Subcutaneous abdominal adipose tissue (tissue), 5 donors: ENCODE data around the gene HVCN1.

Experiments
- H3K27ac ChIP-seq: one replicate; pipeline ENCODE4 v1.7.0; 2013; ENCODE audit warnings: low read depth, mild to moderate bottlenecking, inconsistent platforms, low read length, moderate library complexity
- H3K27me3 ChIP-seq, 5 donors: one replicate each; pipeline ENCODE4 v1.7.0; 2013; ENCODE audit warnings: low read length in 5 of 5, inconsistent platforms in 1 of 5; ENCODE audit not compliant: control insufficient read depth in 5 of 5, insufficient read depth in 4 of 5
- H3K36me3 ChIP-seq, 5 donors: one replicate each; pipeline ENCODE4 v1.7.0; 2013; ENCODE audit warnings: low read length in 5 of 5; ENCODE audit not compliant: control insufficient read depth in 5 of 5, insufficient read depth in 5 of 5
- H3K4me1 ChIP-seq, 5 donors: one replicate each; pipeline ENCODE4 v1.7.0; 2013; ENCODE audit warnings: low read length in 5 of 5, mild to moderate bottlenecking in 3 of 5, moderate library complexity in 1 of 5; ENCODE audit not compliant: control insufficient read depth in 5 of 5, insufficient read depth in 5 of 5
- H3K4me3 ChIP-seq, 5 donors: one replicate each; pipeline ENCODE4 v1.7.0; 2013; ENCODE audit warnings: low read length in 5 of 5, low read depth in 1 of 5
- H3K9ac ChIP-seq, 5 donors: one replicate each; pipeline ENCODE4 v1.7.0; 2013; ENCODE audit warnings: low read length in 5 of 5, mild to moderate bottlenecking in 4 of 5, moderate library complexity in 3 of 5
- H3K9me3 ChIP-seq, 5 donors: one replicate each; pipeline ENCODE4 v1.7.0; 2013; ENCODE audit warnings: low read length in 5 of 5; ENCODE audit not compliant: control insufficient read depth in 5 of 5
- donor health status: healthy.
- donor health status: healthy.
- donor health status: healthy.
- donor health status: healthy.
- donor health status: healthy.

HVCN1 gene

GRCh38 chr12:110636516-110636915, 52.4 kb downstream of the HVCN1 start:
- Histone ChIP-seq H3K9me3 (no peaks in the 10 kb centered on the region), H3K27ac (no peak overlapping the region), H3K4me1 (no peaks in the 10 kb centered on the region), H3K9ac (no peak overlapping the region), H3K4me3 (no peak overlapping the region), H3K36me3 (peaks cover 3 to 31% (median 7%) of the 10 kb centered on the region in 5 donors), H3K27me3 (no peaks in the 10 kb centered on the region)

GRCh38 chr12:110635055-110635454, 53.9 kb downstream of the HVCN1 start:
- no peaks in the 10 kb centered on the region for H3K4me1 ChIP-seq
- H3K27ac ChIP-seq: no peak overlapping the region
- H3K4me3 ChIP-seq: no peak overlapping the region
- H3K9ac ChIP-seq: no peak overlapping the region
- H3K9me3 ChIP-seq: no peaks in the 10 kb centered on the region
- H3K27me3 ChIP-seq: no peaks in the 10 kb centered on the region
- H3K36me3 ChIP-seq: peaks cover 3 to 22% (median 6%) of the 10 kb centered on the region in 5 donors

DNA sequence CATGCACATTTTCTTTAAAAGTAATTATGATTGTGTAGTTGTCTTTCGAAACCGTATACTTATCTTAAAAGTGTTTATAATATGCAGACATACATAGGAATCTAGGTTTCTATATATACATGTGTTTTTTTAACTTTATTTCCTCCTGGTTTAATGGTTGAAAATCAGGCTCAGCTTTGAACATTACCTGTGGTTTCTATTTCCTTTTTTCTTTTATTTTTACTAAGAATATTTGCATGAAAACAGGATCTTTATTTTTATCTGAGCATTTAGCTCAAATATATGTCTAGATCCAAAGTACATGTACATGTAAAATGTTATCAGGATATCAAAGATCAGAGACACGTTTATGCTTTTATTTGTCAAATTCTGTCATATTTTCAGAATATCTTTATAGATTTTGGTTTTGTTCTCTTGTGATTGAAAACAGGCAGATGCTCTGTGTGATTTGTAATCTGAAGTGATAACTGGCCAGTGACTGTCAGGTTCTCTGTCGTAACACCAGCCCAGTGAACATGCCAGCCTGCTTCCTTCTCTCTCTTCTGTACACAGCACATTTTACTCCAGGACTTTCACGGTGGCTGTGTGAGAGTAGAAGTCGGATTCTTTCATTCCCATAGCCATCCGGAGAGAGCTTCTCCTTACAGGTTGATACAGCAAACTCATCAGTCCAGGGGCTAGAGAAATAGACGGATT, 61.3 kb downstream of the HVCN1 start:
- peak overlapping the region in 1 of 5 donors; percentile 53 for H3K9ac ChIP-seq
- no peak overlapping the region for H3K27ac ChIP-seq
- no peak overlapping the region for H3K4me3 ChIP-seq
- H3K4me1 ChIP-seq: no peaks in the 10 kb centered on the region
- peaks cover 2 to 27% (median 6%) of the 10 kb centered on the region in 5 donors for H3K36me3 ChIP-seq
- H3K9me3 ChIP-seq: no peaks in the 10 kb centered on the region
- no peaks in the 10 kb centered on the region for H3K27me3 ChIP-seq

DNA sequence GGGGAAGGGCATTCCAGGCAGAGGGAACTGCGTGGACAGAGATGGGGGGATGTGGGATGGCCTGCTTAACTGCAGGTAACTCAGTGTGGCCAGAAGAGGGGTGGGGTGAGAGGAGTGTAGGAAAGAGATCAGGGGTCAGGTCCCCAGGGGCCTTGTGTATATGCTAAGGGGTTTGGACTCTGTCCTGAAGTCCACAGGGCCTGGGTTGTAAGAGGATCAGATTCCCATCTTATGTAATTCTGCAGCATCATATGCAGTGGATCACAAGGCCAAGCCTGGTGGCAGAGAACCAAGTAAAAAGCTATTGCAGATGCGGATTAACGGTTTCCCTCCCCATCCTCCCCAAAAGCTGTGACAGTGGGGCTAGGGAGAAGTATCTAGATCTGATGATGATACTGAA, 66.3 kb downstream of the HVCN1 start:
- no peaks in the 10 kb centered on the region for H3K4me1 ChIP-seq
- no peak overlapping the region for H3K4me3 ChIP-seq
- H3K27me3 ChIP-seq: no peaks in the 10 kb centered on the region
- H3K27ac ChIP-seq: no peak overlapping the region
- H3K36me3 ChIP-seq: peaks cover 0 to 14% (median 0%) of the 10 kb centered on the region in 5 donors
- H3K9ac ChIP-seq: no peak overlapping the region
- no peaks in the 10 kb centered on the region for H3K9me3 ChIP-seq

DNA sequence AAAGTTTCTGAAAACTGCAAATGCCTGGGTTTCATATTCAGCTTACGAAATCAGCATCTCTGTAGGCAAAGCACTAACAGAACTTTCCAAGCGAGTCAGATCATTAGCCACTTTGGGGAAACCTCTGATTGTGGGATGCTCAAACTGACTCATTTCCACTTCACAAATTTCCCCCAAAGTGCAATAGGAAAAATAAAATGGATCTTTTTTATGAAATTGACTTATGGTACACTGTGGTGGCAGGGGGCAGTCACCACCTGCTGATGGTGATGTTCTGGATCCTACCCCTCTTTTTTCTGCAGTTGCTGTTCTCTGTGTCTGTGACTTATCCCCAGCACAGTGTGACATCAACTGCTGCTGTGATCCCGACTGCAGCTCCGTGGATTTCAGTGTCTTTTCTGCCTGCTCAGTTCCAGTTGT, 69.4 kb downstream of the HVCN1 start:
- Histone ChIP-seq H3K4me1 (peaks cover 0 to 6% (median 3%) of the 10 kb centered on the region in 5 donors), H3K36me3 (peaks cover 0 to 15% (median 3%) of the 10 kb centered on the region in 5 donors), H3K9ac (no peak overlapping the region), H3K27me3 (no peaks in the 10 kb centered on the region), H3K9me3 (no peaks in the 10 kb centered on the region), H3K27ac (no peak overlapping the region), H3K4me3 (no peak overlapping the region)

GRCh38 chr12:110616471-110617115, 72.3 kb downstream of the HVCN1 start:
- H3K36me3 ChIP-seq: peaks cover 0 to 5% (median 3%) of the 10 kb centered on the region in 5 donors
- H3K27ac ChIP-seq: no peak overlapping the region
- H3K4me3 ChIP-seq: no peak overlapping the region
- H3K4me1 ChIP-seq: peaks cover 0 to 14% (median 11%) of the 10 kb centered on the region in 5 donors
- no peak overlapping the region for H3K9ac ChIP-seq
- H3K27me3 ChIP-seq: no peaks in the 10 kb centered on the region
- H3K9me3 ChIP-seq: no peaks in the 10 kb centered on the region

- Histone ChIP-seq H3K27ac (no peak overlapping the region), H3K4me1 (peaks cover 0 to 14% (median 11%) of the 10 kb centered on the region in 5 donors), H3K27me3 (no peaks in the 10 kb centered on the region), H3K36me3 (peaks cover 0 to 5% (median 3%) of the 10 kb centered on the region in 5 donors), H3K9me3 (no peaks in the 10 kb centered on the region), H3K4me3 (no peak overlapping the region), H3K9ac (no peak overlapping the region)
These were observed 73.7 kb downstream of the HVCN1 start for GRCh38 chr12:110615171-110615570.

DNA sequence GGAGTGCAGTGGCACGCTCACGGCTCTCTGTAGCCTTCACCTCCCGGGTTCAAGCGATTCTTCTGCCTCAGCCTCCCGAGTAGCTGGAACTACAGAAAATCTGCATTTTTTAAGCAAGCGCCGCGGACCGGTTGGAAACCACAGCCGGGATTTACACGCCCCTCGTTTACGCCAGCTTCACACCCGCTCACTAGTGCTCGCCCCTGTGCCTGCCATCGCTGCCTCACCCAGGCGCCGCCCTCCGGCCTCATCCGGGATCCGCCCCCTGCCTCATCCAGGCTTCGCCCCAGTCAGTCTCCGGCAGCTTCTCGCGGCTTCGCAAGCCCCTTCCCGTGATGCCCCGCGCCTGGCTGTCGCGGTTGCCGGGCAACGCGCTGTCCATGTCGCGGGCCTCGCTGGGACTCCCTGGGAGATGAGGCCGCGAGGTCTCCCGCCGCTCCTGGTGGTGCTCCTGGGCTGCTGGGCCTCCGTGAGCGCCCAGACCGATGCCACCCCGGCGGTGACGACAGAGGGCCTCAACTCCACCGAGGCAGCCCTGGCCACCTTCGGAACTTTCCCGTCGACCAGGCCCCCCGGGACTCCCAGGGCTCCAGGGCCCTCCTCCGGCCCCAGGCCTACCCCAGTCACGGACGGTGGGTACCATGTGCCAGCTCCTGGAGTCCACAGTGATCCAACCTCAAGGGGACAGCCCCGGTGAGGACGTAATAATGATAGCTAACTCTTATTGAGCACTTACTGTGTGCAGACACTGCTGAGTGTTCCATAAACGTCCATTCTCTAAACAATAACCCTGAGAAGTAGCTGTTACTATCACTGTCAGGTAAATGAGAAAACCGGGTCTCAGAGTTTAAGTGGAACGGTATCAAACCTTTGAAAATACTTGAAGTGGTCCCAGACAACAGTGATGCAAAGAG, 74.9 kb downstream of the HVCN1 start, which contains the start of gene TCTN1:
TCTN1 (plus strand) TSS at position 359 of the 914 bp plus-strand sequence; CDS start at position 413, 54 bp downstream.
- Histone ChIP-seq H3K27me3 (no peaks in the 10 kb centered on the region), H3K9ac (peak within 1 kb of the TSS; percentile 39 to 81 (median 57)), H3K9me3 (no peaks in the 10 kb centered on the region), H3K36me3 (peaks cover 0 to 5% (median 3%) of the 10 kb centered on the region in 5 donors), H3K27ac (peak within 1 kb of the TSS; percentile 72), H3K4me1 (peaks cover 0 to 14% (median 11%) of the 10 kb centered on the region in 5 donors), H3K4me3 (peak within 1 kb of the TSS; percentile 61 to 87 (median 78))

GRCh38 chr12:110613071-110613770, 75.7 kb downstream of the HVCN1 start:
- peaks cover 0 to 5% (median 3%) of the 10 kb centered on the region in 5 donors for H3K36me3 ChIP-seq
- peak overlapping the region in 4 of 5 donors; percentile 39 to 81 (median 50) for H3K9ac ChIP-seq
- H3K9me3 ChIP-seq: no peaks in the 10 kb centered on the region
- H3K4me1 ChIP-seq: peaks cover 0 to 14% (median 11%) of the 10 kb centered on the region in 5 donors
- H3K27me3 ChIP-seq: no peaks in the 10 kb centered on the region
- H3K27ac ChIP-seq: peak overlapping the region; percentile 72
- H3K4me3 ChIP-seq: peak overlapping the region; percentile 61 to 87 (median 78)
